HepG2 (cell line): ENCODE measurements around the gene DNMT3A. TPM values are rescaled to one million over a fixed set of nuclear protein-coding genes. Genes with fewer than 3 reads are reported as not detected.

Experiments used
- ATAC-seq: fragments of 200-7000 bp; cut with Tn5 transposase; 3 replicates; pipeline ENCODE4 v1.9.1; 2020; ENCODE audit warnings: mild to moderate bottlenecking, moderate library complexity
- BruUV-seq: library from RNA; stranded (reverse); fragments of 400-500 nt; replicated peaks from 2 replicates; lab custom pipeline; 2021; lab: Mats Ljungman, UMichigan
- CTCF ChIA-PET: fragments of 300-600 bp; formaldehyde crosslinking; extraction: SDS; loops from one replicate; lab custom pipeline; 2021; ENCODE audit warnings: low total read pairs, inconsistent platforms, low intra/inter-chr PET ratio; lab: Yijun Ruan, JAX
- POLR2A ChIA-PET: fragments of 350-600 bp; sonication (Branson Sonifier 250); formaldehyde crosslinking; loops from one replicate; lab custom pipeline; 2020; ENCODE audit warnings: antibody characterized with exemption, inconsistent platforms; lab: Yijun Ruan, JAX
- DNase-seq: peaks from one replicate; pipeline ENCODE4 v3.0.0-alpha.2; 2015; ENCODE audit warnings: low spot score
- FAIRE-seq: peaks from 3 replicates; lab custom pipeline; 2011; peaks lifted over from hg19 to GRCh38; lab: Jason Lieb, UNC
- H2AFZ ChIP-seq: one replicate; pipeline ENCODE4 v1.6.1; 2011; ENCODE audit warnings: low read length, inconsistent platforms
- H3K27ac ChIP-seq: fragments of 300-600 bp; 3 replicates; pipeline ENCODE4 v1.8.0; 2011; ENCODE audit warnings: mixed run types, mild to moderate bottlenecking, mixed read lengths, low read length, inconsistent platforms; ENCODE audit not compliant: insufficient read depth; ENCODE audit errors: extremely low read length
- H3K27me3 ChIP-seq, 2 experiments: fragments of 200-600 bp in 1 of 2; 2 replicates in 1 of 2; 3 replicates in 1 of 2; pipeline versions ENCODE4 v1.6.0 to v1.8.0; 2011; ENCODE audit warnings: low read length in 2 of 2, mild to moderate bottlenecking in 2 of 2, moderate library complexity in 2 of 2, inconsistent platforms in 1 of 2; ENCODE audit not compliant: insufficient read depth in 2 of 2, control insufficient read depth in 1 of 2
- H3K36me3 ChIP-seq, 2 experiments: fragments of 200-600 bp in 1 of 2; replicated peaks in 1 of 2; 2 replicates in 1 of 2; 3 replicates in 1 of 2; pipeline versions ENCODE4 v1.5.1 to v1.8.0; 2011; ENCODE audit warnings: low read length in 2 of 2, inconsistent platforms in 1 of 2; ENCODE audit not compliant: insufficient read depth in 2 of 2, control insufficient read depth in 1 of 2
- H3K4me1 ChIP-seq: 2 replicates; pipeline ENCODE4 v1.5.1; 2012; ENCODE audit warnings: low read length, inconsistent platforms; ENCODE audit not compliant: insufficient read depth
- H3K4me2 ChIP-seq: 2 replicates; pipeline ENCODE4 v1.6.0; 2011; ENCODE audit warnings: low read depth, low read length, inconsistent platforms
- H3K4me3 ChIP-seq, 3 experiments: fragments of 200-600 bp in 1 of 3; sonication (generic), shearing (Covaris generic) in 1 of 3; replicated peaks in 1 of 3; 2 replicates each; pipeline ENCODE4 v1.5.1; 2011 to 2016; ENCODE audit warnings: low read length in 3 of 3, inconsistent platforms in 2 of 3, low read depth in 2 of 3, mild to moderate bottlenecking in 2 of 3, control low read depth in 1 of 3, mixed read lengths in 1 of 3; ENCODE audit not compliant: insufficient read depth in 1 of 3
- H3K79me2 ChIP-seq: one replicate; pipeline ENCODE4 v1.6.1; 2011; ENCODE audit warnings: low read length, inconsistent platforms; ENCODE audit not compliant: insufficient read depth
- H3K9ac ChIP-seq: 2 replicates; pipeline ENCODE4 v1.6.0; 2011; ENCODE audit warnings: mild to moderate bottlenecking, low read depth, low read length, inconsistent platforms; ENCODE audit not compliant: insufficient read depth
- H3K9me3 ChIP-seq: 2 replicates; pipeline ENCODE4 v1.5.1; 2012; ENCODE audit warnings: mild to moderate bottlenecking, low read length
- H4K20me1 ChIP-seq: 2 replicates; pipeline ENCODE4 v1.6.0; 2011; ENCODE audit warnings: inconsistent platforms, mild to moderate bottlenecking, low read length, moderate library complexity; ENCODE audit not compliant: insufficient read depth
- KDM1A ChIP-seq: IDR thresholded peaks from 2 replicates; pipeline ENCODE4 v1.6.1; 2016; ENCODE audit warnings: missing compliant biosample characterization
- ZNF687 ChIP-seq: sonication (generic); formaldehyde crosslinking; IDR thresholded peaks from 2 replicates; pipeline ENCODE4 v1.5.1; 2020; ENCODE audit warnings: mild to moderate bottlenecking, missing genetic modification reagents, moderate library complexity
- WGBS: methylation state at CpG from one replicate; pipeline ENCODE4 v1.1.6; 2017; ENCODE audit warnings: low lambda C conversion rate; 5-methylcytosine and 5-hydroxymethylcytosine counted together
- in situ Hi-C: cut with HindIII; loops from 2 replicates; pipeline ENCODE4 v1.10.0; 2017; ENCODE audit warnings: low pct_unique_long_range_greater_than_20kb; ENCODE audit not compliant: extremely low pct_ligation_motif_present
- intact Hi-C: fragments of 100-400 bp; cut with micrococcal nuclease; formaldehyde crosslinking; loops from one replicate; pipeline ENCODE4 v1.10.0; 2022; ENCODE audit not compliant: unreplicated experiment
- polyA plus RNA-seq, 8 experiments: library from polyadenylated mRNA; depleted of rRNA in 3 of 8; stranded (reverse) in 7 of 8; unstranded in 1 of 8; fragments of >200 nt; fragmentation: Illumina TruSeq in 4 of 8; extraction: Trizol in 4 of 8; gene quantifications; 2 replicates each; pipeline versions ENCODE4 v1.2.1 to v1.2.3, GENCODE V29; 2011 to 2016; ENCODE audit warnings: low read depth in 4 of 8, missing spikeins in 1 of 8, mixed read lengths in 1 of 8; ENCODE audit not compliant: insufficient read depth in 1 of 8
- total RNA-seq, 5 experiments: library from RNA; depleted of rRNA; stranded (reverse); fragments of >200 nt; fragmentation: Illumina TruSeq; extraction: Trizol; gene quantifications; 2 replicates each; pipeline ENCODE4 v1.2.3, GENCODE V29; 2016; ENCODE audit warnings: low read depth in 1 of 5

The DNMT3A gene
- total and polyA plus RNA-seq, 2 of the 13 experiments (the other 11 are each of a cell fraction or from before 2014, with no cell fraction given) = 14.7 to 29.1 TPM

- ATAC-seq (no peak), FAIRE-seq (no peak), DNase-seq (no peak)
- TF ChIP-seq ZNF687 (peak; percentile 24; the same call in 1 of the 2 replicates), KDM1A (CRISPR knock-in tag) (no peak)
- peaks cover 20% of the 10 kb centered on the region for H3K4me1 ChIP-seq
- no peak overlapping the region for H3K4me2 ChIP-seq
- H3K27me3 ChIP-seq = no peaks in the 10 kb centered on the region
- no peak overlapping the region for H2AFZ ChIP-seq
- H3K27ac ChIP-seq = no peak overlapping the region
- H3K36me3 ChIP-seq = no peaks in the 10 kb centered on the region
- no peaks in the 10 kb centered on the region for H4K20me1 ChIP-seq
- no peak overlapping the region for H3K9ac ChIP-seq
- no peaks in the 10 kb centered on the region for H3K79me2 ChIP-seq
- POLR2A ChIA-PET = no interaction called here
- no peak overlapping the region for H3K4me3 ChIP-seq
- intact Hi-C loops = no loop called here
- no peaks in the 10 kb centered on the region for H3K9me3 ChIP-seq
- BruUV-seq = no TSS peak
- 63% methylated on average over 19 of the region's 19 CpGs for WGBS
- in situ Hi-C loops = no loop called here
- CTCF ChIA-PET = no interaction called here
Measured at GRCh38 chr2:25290811-25291495, 50.8 kb downstream of the DNMT3A start.
